Fibroblast of pulmonary artery (primary cell): Measurements from ENCODE around the gene MRPL46.

Experiments
- DNase-seq: peaks from one replicate; pipeline ENCODE4 v3.0.0-alpha.2; 2010; ENCODE audit warnings: low read depth
- H3K4me3 ChIP-seq: replicated peaks from 2 replicates; pipeline ENCODE4 v1.5.1; 2011; ENCODE audit warnings: low read depth, mild to moderate bottlenecking, control low read depth, low read length, moderate library complexity
- CTCF ChIP-seq: IDR thresholded peaks from 2 replicates; pipeline ENCODE4 v1.5.1; 2011; ENCODE audit warnings: mild to moderate bottlenecking, control low read depth, low read length, inconsistent platforms; ENCODE audit errors: missing control alignments

Gene MRPL46

GRCh38 chr15:88463870-88464532, 3.2 kb downstream of the MRPL46 start:
- DNase-seq = no peak
- H3K4me3 ChIP-seq = no peak overlapping the region
- no peak for TF ChIP-seq CTCF

GRCh38 chr15:88456733-88457132, 10.5 kb downstream of the MRPL46 start:
- H3K4me3 ChIP-seq = no peak overlapping the region
- TF ChIP-seq CTCF = no peak
- DNase-seq = no peak

- peak; percentile 79 for DNase-seq
- TF ChIP-seq CTCF = peak; percentile 82
Observed at GRCh38 chr15:88454867-88455810, 12.0 kb downstream of the MRPL46 start.

GRCh38 chr15:88454236-88454635, 13.0 kb downstream of the MRPL46 start:
- no peak overlapping the region for H3K4me3 ChIP-seq
- peak; percentile 32 for DNase-seq
- TF ChIP-seq CTCF = no peak

More at GRCh38 chr15:88454867-88455810, 12.0 kb downstream of the MRPL46 start:
- no peak overlapping the region for H3K4me3 ChIP-seq

GRCh38 chr15:88453651-88454050, 13.5 kb downstream of the MRPL46 start:
- TF ChIP-seq CTCF = no peak
- DNase-seq = peak; percentile 11
- H3K4me3 ChIP-seq = no peak overlapping the region

- H3K4me3 ChIP-seq = no peak overlapping the region
- TF ChIP-seq CTCF = peak; percentile 86
- DNase-seq = peak; percentile 74
Observed at GRCh38 chr15:88450125-88450798, 16.9 kb downstream of the MRPL46 start.
